HAP-1 (cell line): ENCODE measurements around the gene ENTPD6.

Experiments used
- DNase-seq, 2 experiments: peaks; one replicate each; pipeline ENCODE4 v3.0.0-alpha.2; 2016 to 2020; ENCODE audit warnings: low spot score in 2 of 2
- H3K27me3 ChIP-seq: fragments of 250-450 bp; sonication (Bioruptor Pico); 2 replicates; pipeline ENCODE4 v1.5.1; 2020; ENCODE audit warnings: low read depth, mild to moderate bottlenecking, moderate library complexity
- H3K36me3 ChIP-seq: fragments of 250-450 bp; sonication (Bioruptor Pico); replicated peaks from 2 replicates; pipeline ENCODE4 v1.5.1; 2020; ENCODE audit warnings: mild to moderate bottlenecking
- H3K4me1 ChIP-seq: fragments of 250-450 bp; sonication (Bioruptor Pico); 2 replicates; pipeline ENCODE4 v1.5.1; 2020; ENCODE audit warnings: mild to moderate bottlenecking
- H3K4me3 ChIP-seq: fragments of 250-450 bp; sonication (Bioruptor Pico); 2 replicates; pipeline ENCODE4 v1.5.1; 2020; ENCODE audit warnings: mild to moderate bottlenecking, moderate library complexity
- H3K9me3 ChIP-seq: fragments of 250-450 bp; sonication (Bioruptor Pico); 2 replicates; pipeline ENCODE4 v1.5.1; 2020; ENCODE audit warnings: mild to moderate bottlenecking, moderate library complexity
- in situ Hi-C: fragments of 300-500 bp; cut with MboI; formaldehyde crosslinking; loops from 3 replicates; pipeline ENCODE4 v1.14.3; 2020; ENCODE audit warnings: low sequenced_read_pairs, inconsistent platforms, mixed read lengths

The ENTPD6 gene

DNA sequence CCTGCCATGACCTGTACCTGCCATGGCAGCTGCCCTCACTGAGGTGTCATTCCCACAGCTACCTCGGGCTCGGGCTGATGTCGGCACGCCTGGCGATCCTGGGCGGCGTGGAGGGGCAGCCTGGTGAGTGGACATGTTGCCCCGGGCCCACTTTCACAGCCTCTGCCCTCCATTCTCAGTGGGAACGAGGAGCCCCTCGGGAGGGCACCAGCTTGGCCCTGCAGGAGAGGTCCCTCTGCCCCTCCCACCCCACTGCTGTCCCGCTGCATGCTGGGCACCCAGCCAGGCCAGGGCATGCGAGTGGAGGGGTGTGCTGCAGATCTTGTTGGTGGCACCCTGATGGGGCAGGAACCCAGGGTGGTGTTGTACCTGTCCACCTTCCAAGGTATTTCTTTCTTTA is 23.0 kb downstream of the ENTPD6 start:
- no peaks in the 10 kb centered on the region for H3K4me1 ChIP-seq

DNA sequence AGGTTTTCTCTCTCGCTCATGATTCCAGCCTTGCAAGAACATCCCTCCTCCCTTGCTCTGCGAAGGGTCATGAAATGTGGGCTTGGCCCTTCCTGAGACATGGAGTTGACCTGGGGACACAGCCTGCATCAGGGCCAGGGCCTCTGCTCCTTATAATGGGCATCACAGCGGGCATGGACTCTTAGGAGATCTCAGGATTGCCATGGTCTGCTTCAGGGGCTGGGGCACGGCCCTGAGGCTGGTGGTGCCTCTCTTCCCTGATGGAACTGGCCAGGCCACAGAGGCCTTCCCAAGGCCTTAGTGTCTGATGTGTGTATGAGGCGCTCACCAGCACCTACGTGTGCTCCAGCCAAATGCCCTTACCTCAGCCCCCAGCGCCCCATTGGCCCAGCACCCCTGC is 23.9 kb downstream of the ENTPD6 start:
- peaks cover 32% of the 10 kb centered on the region for H3K36me3 ChIP-seq
- no peaks in the 10 kb centered on the region for H3K9me3 ChIP-seq
- DNase-seq, result no peak
- no peaks in the 10 kb centered on the region for H3K27me3 ChIP-seq
- H3K4me3 ChIP-seq, result no peak overlapping the region
- in situ Hi-C loops, result no loop called here
- H3K4me1 ChIP-seq, result no peaks in the 10 kb centered on the region

More for the DNA sequence above, 23.0 kb downstream of the ENTPD6 start:
- no peaks in the 10 kb centered on the region for H3K9me3 ChIP-seq
- in situ Hi-C loops, result no loop called here
- no peak overlapping the region for H3K4me3 ChIP-seq
- DNase-seq, result no peak
- H3K27me3 ChIP-seq, result no peaks in the 10 kb centered on the region
- H3K36me3 ChIP-seq, result peaks cover 39% of the 10 kb centered on the region

DNA sequence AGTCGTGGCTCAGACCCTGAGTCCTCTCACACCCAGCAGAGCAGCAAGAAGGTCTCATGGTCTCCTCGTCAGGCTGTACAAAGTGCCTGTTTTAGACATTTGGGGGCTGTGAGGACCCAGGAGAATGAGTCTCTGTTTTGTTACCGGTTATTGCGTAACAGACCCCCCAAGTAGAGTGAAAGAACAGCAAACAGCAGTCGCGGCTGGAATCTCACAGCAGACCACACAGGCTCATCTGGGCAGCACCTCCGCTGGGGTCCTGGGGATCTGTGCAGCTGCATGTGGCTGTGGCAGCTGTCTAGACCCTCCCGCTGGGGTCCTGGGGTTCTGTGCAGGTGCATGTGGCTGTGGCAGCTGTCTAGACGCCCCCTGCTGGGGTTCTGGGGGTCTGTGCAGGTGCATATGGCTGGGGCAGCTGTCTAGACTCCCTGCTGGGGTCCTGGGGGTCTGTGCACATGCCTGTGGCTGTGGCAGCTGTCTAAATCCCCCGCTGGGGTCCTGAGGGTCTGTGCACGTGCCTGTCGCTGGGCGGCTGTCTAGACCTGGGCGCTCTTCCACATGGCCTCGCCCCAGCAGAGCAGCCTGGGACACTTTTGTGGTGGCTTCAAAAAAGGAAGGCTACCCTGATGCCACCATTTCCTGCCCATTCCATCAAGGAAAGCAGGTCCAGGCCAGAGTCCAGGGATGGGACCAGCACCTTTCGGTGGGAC is 24.7 kb downstream of the ENTPD6 start:
- in situ Hi-C loops, result no loop called here
- Histone ChIP-seq H3K36me3 (peaks cover 27% of the 10 kb centered on the region), H3K4me3 (no peak overlapping the region), H3K4me1 (no peaks in the 10 kb centered on the region), H3K9me3 (no peaks in the 10 kb centered on the region), H3K27me3 (no peaks in the 10 kb centered on the region)
- DNase-seq, result peak in 1 of 2 experiments; percentile 41

DNA sequence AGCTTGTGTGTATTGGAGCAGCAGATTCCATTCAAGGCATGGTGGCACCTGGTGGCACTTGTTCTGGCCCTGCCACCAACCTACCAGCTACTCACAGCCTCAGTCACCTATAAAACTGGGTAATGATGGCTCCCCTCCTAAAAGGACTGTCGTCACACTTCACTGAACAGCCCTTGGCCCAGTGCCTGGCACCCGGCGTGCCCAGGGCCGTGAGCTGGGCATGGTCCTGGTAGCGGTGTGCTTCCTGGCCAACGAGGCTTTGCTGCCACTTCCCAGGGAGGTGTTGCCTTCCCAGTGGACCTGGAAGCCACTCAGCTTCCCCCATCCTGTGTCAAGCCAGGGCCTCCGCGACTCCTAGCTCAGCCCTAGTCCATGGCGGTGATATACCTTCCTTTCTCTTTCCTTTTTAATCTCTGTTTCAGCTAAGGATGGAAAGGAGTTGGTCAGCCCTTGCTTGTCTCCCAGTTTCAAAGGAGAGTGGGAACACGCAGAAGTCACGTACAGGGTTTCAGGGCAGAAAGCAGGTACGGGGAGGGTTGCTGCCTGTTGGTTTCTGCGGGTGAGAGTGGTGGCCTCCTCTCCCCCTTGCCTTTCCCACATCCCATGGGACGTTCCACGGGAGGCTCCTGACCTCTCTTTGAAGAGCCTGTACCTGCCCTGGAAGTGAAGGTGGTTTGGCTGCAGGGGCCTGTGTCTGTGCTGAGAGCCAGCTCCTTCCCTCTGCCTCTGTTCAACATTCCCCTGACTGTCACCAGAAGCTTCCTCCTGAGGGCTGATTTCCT is 25.5 kb downstream of the ENTPD6 start:
- Histone ChIP-seq H3K4me1 (no peaks in the 10 kb centered on the region), H3K9me3 (no peaks in the 10 kb centered on the region), H3K27me3 (no peaks in the 10 kb centered on the region), H3K36me3 (peaks cover 25% of the 10 kb centered on the region), H3K4me3 (no peak overlapping the region)
- in situ Hi-C loops, result no loop called here
- no peak for DNase-seq

DNA sequence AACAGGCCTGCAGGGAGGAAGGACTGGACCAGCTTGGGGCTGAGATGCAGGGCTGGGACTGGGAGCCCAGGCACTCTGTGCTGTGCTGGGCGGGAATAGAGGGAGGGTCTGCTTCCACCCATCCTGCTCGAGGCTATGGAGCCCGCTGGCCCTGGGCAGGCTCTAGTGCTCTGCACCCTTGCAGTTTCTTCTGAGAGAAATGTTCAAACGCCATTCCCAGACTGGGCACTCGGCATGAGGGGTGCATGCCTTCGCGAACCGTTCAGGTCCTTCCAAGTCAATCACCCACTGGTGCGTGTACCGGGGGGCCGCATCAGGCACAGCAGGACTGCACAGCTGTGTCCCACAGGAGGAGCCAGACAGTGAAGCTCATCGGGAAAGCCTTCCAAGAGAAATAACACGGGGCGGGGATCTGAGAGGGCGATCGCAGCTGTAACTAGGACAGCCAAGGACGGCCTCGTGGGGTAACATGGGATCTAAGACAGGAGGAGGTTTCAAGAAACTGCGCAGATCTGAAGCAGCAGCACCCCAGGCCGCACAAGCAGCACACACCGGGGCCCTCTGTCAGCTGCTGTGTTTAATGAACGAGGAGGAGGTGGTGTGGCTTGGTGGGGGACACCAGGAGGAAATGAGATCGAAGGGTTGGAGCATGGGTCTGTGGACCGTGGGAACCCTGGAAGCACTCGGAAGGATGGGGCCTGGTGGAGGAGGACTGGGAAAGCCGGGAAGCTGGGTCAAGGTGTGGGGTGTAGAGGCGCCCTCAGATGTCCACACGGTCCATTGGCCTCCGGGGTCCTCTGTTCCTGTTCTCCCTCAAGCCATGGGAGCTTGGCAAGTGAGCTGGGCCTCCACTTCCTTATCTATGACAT is 26.3 kb downstream of the ENTPD6 start:
- Histone ChIP-seq H3K36me3 (peaks cover 21% of the 10 kb centered on the region), H3K9me3 (no peaks in the 10 kb centered on the region), H3K4me1 (peaks cover 3% of the 10 kb centered on the region), H3K27me3 (no peaks in the 10 kb centered on the region), H3K4me3 (no peak overlapping the region)
- no peak for DNase-seq
- in situ Hi-C loops, result no loop called here

DNA sequence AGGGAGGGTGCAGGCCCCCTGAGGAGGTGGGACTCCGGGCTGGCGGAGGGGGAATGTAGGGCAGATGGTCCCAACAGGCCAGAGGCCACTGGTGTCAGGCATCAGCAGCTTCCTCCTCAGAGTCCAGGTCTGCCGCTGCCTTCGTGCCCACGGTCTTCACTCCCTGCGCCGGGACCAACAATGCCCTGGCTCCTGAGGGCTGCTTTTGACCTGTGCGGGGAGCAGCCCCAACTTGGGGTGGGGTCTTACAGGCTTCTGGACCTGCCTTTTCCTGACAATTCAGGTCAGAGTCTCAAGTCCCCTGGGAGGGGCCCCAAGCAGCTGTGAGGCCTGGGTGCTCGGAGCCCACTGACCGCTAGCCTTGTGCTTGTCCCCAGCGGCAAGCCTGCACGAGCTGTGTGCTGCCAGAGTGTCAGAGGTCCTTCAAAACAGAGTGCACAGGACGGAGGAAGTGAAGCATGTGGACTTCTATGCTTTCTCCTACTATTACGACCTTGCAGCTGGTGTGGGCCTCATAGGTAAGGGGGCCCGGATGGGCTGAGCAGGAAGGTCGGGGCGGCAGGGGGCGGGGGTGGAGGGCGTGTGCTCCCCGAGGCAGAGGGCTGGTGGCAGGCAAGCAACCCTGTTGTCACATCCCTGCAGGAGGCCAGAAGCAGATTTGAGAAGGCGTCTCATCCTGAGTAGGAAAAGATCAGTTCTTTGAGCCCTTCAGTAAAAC is 27.1 kb downstream of the ENTPD6 start:
- no peaks in the 10 kb centered on the region for H3K27me3 ChIP-seq
- DNase-seq, result no peak
- H3K4me1 ChIP-seq, result peaks cover 10% of the 10 kb centered on the region
- H3K4me3 ChIP-seq, result no peak overlapping the region
- peaks cover 16% of the 10 kb centered on the region for H3K36me3 ChIP-seq
- in situ Hi-C loops, result no loop called here
- no peaks in the 10 kb centered on the region for H3K9me3 ChIP-seq

DNA sequence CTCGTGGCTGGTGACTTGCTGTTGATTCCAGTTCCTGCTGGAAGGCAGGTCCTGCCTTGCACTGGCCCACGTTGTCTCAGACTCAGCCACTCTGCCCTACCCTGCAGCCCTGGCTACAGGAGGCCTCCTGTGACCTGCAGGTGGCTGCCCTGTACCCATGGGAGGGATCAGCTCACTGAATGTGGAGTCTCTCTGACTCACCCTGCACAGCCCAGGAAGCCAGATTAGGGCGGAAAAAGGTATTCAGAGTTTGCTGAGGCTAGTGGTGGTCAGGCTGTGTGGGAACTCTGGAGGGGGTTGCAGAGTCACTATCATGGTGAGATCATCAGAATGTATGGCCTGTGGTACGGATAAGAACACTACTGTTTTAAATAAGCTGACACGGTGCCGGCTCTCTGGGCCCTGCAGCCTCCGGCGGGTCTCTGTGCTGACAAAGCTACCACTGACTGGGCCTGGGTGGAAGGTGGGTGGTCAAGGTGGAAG is 27.7 kb downstream of the ENTPD6 start:
- no peaks in the 10 kb centered on the region for H3K9me3 ChIP-seq
- DNase-seq, result no peak
- in situ Hi-C loops, result no loop called here
- H3K4me1 ChIP-seq, result peaks cover 10% of the 10 kb centered on the region
- H3K27me3 ChIP-seq, result no peaks in the 10 kb centered on the region
- no peak overlapping the region for H3K4me3 ChIP-seq
- peaks cover 16% of the 10 kb centered on the region for H3K36me3 ChIP-seq

DNA sequence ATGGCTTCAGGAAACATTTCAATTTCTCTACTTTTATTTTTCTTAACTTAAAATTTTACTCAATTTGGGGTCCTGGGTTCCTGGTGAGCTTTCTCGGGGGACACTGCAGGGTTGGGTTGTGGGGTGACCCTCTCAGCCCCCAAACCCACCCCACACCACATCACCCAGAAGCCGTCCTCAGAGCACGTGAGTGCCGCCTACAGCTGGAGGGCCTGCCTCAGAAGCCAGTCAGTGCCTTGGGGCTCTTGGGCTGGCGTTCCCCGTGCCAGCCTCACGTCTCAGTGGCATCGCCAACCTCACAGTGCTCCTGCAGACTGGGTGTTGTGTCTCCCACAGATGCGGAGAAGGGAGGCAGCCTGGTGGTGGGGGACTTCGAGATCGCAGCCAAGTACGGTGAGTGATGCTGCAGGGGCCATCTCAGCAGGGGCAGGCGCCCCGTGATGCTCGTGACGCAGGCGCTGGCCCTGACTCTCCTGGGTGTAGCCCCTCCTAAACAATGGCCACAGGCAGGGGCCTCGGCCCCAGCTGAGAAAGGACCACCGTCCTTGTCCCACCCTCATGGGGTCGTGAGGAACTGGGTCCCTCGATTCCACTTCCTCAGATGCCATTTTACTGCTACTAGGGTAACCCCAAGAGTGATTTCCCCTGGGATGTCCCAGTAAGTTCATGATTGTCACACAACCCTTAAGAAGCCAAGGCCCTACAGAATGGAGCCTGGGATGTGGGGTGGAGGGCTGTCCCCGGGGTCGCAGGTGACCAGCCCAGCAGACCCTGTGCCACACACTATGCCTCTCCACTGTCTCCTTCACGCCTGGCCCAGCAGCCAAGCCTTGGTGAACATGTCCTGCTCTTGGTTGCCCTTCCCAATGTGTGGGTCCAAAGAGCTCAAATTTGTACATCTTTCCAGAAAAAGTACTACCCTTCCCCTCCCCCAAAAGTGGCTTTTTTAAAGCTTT is 28.5 kb downstream of the ENTPD6 start:
- Histone ChIP-seq H3K9me3 (no peaks in the 10 kb centered on the region), H3K36me3 (peaks cover 12% of the 10 kb centered on the region), H3K4me3 (no peak overlapping the region), H3K27me3 (no peaks in the 10 kb centered on the region), H3K4me1 (peaks cover 10% of the 10 kb centered on the region)
- in situ Hi-C loops, result no loop called here
- DNase-seq, result no peak

DNA sequence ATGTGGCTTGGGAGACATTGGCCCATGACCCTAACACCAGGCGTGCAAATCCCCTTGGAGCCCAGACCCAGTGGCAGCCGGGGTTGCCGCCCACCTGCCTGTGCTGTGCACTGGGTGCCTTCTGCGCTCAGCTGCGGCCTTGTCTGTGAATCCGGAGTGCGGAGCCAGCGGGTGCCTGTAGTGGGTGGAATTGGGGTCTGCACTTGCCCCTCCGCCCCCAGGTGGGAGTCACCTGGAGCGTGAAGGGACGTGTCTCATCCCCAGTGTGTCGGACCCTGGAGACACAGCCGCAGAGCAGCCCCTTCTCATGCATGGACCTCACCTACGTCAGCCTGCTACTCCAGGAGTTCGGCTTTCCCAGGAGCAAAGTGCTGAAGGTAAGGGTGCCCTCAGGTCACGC is 29.4 kb downstream of the ENTPD6 start:
- no peaks in the 10 kb centered on the region for H3K9me3 ChIP-seq
- DNase-seq, result no peak
- in situ Hi-C loops, result no loop called here
- H3K27me3 ChIP-seq, result no peaks in the 10 kb centered on the region
- H3K36me3 ChIP-seq, result peaks cover 7% of the 10 kb centered on the region; the same call in 1 of the 2 replicates
- no peak overlapping the region for H3K4me3 ChIP-seq
- peaks cover 10% of the 10 kb centered on the region for H3K4me1 ChIP-seq

DNA sequence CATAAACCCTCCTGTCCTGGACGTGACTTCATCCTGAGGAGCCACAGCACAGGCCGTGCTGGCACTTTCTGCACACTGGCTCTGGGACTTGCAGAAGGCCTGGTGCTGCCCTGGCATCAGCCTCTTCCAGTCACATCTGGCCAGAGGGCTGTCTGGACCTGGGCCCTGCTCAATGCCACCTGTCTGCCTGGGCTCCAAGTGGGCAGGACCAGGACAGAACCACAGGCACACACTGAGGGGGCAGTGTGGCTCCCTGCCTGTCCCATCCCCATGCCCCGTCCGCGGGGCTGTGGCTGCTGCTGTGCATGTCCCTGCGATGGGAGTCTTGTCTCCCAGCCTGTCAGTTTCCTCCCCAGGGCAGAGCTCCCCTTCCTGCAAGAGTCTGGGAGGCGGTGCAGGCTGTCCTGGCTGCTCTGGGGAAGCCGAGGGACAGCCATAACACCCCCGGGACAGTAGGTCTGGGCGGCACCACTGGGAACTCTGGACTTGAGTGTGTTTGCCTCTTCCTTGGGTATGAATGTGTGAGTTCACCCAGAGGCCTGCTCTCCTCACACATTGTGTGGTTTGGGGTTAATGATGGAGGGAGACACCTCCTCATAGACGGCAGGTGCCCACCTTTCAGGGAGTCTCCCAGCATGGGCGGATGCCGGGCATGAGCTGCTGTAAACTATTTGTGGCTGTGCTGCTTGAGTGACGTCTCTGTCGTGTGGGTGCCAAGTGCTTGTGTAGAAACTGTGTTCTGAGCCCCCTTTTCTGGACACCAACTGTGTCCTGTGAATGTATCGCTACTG is 30.3 kb downstream of the ENTPD6 start:
- Histone ChIP-seq H3K36me3 (peaks cover 7% of the 10 kb centered on the region; the same call in 1 of the 2 replicates), H3K9me3 (no peaks in the 10 kb centered on the region), H3K27me3 (no peaks in the 10 kb centered on the region), H3K4me1 (peaks cover 13% of the 10 kb centered on the region), H3K4me3 (no peak overlapping the region)
- in situ Hi-C loops, result no loop called here
- DNase-seq, result no peak

DNA sequence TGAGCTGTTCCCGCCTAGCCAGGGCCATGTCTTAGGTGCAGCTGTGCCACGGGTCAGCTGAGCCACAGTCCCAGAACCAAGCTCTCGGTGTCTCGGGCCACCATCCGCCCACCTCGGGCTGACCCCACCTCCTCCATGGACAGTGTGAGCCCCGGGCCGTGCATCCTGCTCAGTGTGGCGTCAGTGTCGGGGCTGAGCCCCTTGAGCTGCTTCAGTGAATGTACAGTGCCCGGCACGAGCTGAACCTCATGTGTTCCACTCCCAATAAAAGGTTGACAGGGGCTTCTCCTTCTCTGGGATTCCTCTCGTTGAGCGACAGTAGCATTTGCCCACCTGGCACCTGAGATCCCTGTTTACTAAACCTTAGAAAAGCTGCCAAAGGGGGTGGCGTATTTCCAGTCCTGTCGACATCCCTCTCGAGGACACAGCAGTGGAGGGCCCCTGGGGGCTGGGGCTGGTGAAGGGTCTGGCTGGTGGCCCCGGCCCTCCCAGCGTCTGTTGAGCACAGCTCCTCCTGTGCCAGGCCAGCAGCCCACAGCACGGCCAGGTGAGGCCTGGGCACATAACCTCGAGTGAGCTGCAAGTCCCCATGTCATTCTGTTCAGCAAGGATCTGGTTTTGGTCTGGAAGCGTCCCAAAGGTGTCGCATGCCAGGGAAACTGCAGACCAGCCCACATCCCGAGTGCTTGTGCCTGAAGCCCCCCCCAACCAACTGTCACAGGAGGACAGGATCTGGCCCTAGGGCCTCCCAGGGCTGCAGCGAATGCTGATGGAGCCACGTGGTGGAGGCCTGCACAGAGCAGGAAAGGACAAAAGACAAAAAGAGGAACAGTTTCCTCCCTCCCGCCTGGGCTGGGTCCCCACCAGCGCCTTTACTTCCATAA is 31.2 kb downstream of the ENTPD6 start:
- Histone ChIP-seq H3K36me3 (peaks cover 7% of the 10 kb centered on the region; the same call in 1 of the 2 replicates), H3K4me3 (no peak overlapping the region), H3K9me3 (no peaks in the 10 kb centered on the region), H3K27me3 (no peaks in the 10 kb centered on the region), H3K4me1 (peaks cover 20% of the 10 kb centered on the region)
- in situ Hi-C loops, result no loop called here
- DNase-seq, result peak; percentile 12 to 54
